GM19328 (cell line): ENCODE results near the gene HNRNPA0.
"Not testable (repeated sequence)": the region's sequence is repeated elsewhere in the genome, so short reads cannot be mapped to it uniquely, and the experiment has no call there.

Experiments used
- ATAC-seq: cut with Tn5 transposase; IDR thresholded peaks from one replicate; pipeline ENCODE4 v1.9.1; 2021; ENCODE audit warnings: mild to moderate bottlenecking, moderate library complexity; ENCODE audit not compliant: unreplicated experiment

HNRNPA0 gene

GRCh38 chr5:137754188-137754960 lies at the start of gene HNRNPA0:
HNRNPA0 (minus strand) TSS chr5:137754363; CDS start chr5:137754066, 297 bp downstream.
- ATAC-seq, result peak; percentile 72

- ATAC-seq, result no peak
Measured at GRCh38 chr5:137802282-137803210, 48.4 kb upstream of the HNRNPA0 start.

- no peak for ATAC-seq
Measured at GRCh38 chr5:137800700-137801411, 46.7 kb upstream of the HNRNPA0 start.

- no peak for ATAC-seq
Measured at GRCh38 chr5:137796279-137796678, 42.1 kb upstream of the HNRNPA0 start.

- no peak for ATAC-seq
Measured at GRCh38 chr5:137794863-137795262, 40.7 kb upstream of the HNRNPA0 start.

GRCh38 chr5:137792303-137792702 lies 38.1 kb upstream of the HNRNPA0 start:
- no peak for ATAC-seq

- no peak for ATAC-seq
Measured at GRCh38 chr5:137791799-137792198, 37.6 kb upstream of the HNRNPA0 start.

GRCh38 chr5:137791387-137791786 lies 37.2 kb upstream of the HNRNPA0 start:
- no peak for ATAC-seq

GRCh38 chr5:137788560-137788959 lies 34.4 kb upstream of the HNRNPA0 start:
- not testable (repeated sequence) for ATAC-seq

- no peak for ATAC-seq
Measured at GRCh38 chr5:137782984-137783536, 28.9 kb upstream of the HNRNPA0 start.

- ATAC-seq, result no peak
Measured at GRCh38 chr5:137782055-137782454, 27.9 kb upstream of the HNRNPA0 start.

GRCh38 chr5:137778772-137779564 lies 24.8 kb upstream of the HNRNPA0 start:
- ATAC-seq, result no peak

GRCh38 chr5:137767937-137768336 lies 13.8 kb upstream of the HNRNPA0 start:
- not testable (repeated sequence) for ATAC-seq

GRCh38 chr5:137761566-137761965 lies 7.4 kb upstream of the HNRNPA0 start:
- no peak for ATAC-seq

GRCh38 chr5:137760719-137761516 lies 6.8 kb upstream of the HNRNPA0 start:
- no peak for ATAC-seq

GRCh38 chr5:137760294-137760693 lies 6.1 kb upstream of the HNRNPA0 start:
- ATAC-seq, result no peak

GRCh38 chr5:137758715-137759306 lies 4.6 kb upstream of the HNRNPA0 start:
- no peak for ATAC-seq

GRCh38 chr5:137758121-137758520 lies 4.0 kb upstream of the HNRNPA0 start:
- no peak for ATAC-seq

GRCh38 chr5:137757634-137758033 lies 3.5 kb upstream of the HNRNPA0 start:
- no peak for ATAC-seq
